Muscle of arm (tissue), 12 donors: Measurements from ENCODE around the gene TRAF3. TPM values are rescaled to one million over a fixed set of nuclear protein-coding genes. Genes with fewer than 3 reads are reported as not detected.
A peak's percentile ranks its signal among the peaks of the same experiment; 100 is the strongest.
"Not testable (repeated sequence)": the region's sequence is repeated elsewhere in the genome, so short reads cannot be mapped to it uniquely, and the experiment has no call there.

ENCODE experiments used
- DNase-seq: peaks from one replicate; pipeline ENCODE4 v3.0.0-alpha.2; 2013
- polyA plus RNA-seq, 12 donors: library from polyadenylated mRNA; unstranded; fragments of 120-200 nt; gene quantifications; one replicate each; pipeline ENCODE4 v1.2.1, GENCODE V29; 2013; ENCODE audit not compliant: insufficient read length in 12 of 12

TRAF3 gene
- polyA plus RNA-seq, 12 donors = 9.6 to 19.3 (median 13.9) TPM; not detected in 1

DNA sequence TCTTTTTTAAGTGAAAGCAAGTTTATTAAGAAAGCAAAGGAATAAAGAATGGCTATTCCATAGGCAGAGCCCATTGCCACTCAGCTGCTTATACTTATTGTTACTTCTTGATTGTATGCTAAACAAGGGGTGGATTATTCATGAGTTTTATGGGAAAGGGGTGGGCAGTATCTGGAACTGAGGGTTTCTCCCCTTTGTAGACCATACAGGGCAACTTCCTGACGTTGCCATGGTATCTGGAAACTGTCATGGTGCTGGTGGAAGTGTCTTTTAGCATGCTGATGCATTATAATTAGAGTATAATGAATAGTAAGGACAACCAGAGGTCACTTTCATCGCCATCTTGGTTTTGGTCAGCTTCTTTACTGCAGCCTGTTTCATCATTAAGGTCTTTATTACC, 78.9 kb downstream of the TRAF3 start:
- DNase-seq = no peak

DNA sequence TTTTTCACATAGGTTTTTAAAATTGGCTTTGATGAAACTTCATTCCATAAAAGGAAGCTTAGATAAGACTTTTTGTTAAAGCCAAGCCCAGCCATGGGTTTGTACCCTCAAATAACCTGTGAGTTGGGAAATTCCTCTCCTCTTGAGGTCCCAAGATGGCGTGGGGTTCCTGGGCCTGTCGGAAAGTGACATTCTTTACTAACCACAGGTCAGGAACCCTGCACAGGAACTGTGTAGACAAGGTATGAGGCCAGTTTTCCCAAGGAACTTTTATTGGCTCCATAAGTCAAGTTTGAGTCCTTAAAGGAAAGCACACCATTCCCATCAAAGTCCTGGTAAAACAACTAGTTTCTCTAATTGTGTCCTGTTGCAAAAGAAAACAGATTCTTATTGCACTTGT, 80.2 kb downstream of the TRAF3 start:
- no peak for DNase-seq

GRCh38 chr14:102859911-102860310, 82.7 kb downstream of the TRAF3 start:
- no peak for DNase-seq

DNA sequence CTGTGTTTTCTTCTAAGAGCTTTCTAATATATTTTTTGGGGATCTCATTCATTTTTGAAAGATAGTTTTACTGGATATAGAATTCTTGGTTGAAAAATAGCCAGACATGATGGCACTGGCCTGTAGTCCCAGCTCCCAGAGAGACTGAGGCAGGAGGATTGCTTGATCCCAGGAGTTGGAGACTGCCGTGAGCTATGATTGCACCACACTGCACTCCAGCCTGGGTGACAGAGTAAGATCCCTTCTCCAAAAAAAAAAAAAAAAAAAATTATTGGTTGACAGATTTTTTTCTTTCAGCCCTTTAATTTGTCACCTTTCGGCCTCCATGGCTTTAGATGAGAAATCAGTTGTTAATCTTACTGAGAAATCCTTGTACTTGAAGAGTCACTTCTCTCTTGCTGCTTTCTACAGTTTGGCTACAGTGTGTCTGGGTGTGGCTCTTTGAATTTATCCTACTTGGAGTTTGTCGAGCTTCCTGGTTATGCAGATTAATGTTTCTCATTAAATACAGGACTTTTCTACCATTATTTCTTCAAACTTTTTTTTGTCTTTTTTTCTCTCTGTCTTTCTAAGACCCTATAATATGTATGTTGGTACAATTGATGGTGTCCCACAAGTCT, 85.0 kb downstream of the TRAF3 start:
- DNase-seq = no peak

- no peak for DNase-seq
Measured at GRCh38 chr14:102863381-102863780, 86.1 kb downstream of the TRAF3 start.

DNA sequence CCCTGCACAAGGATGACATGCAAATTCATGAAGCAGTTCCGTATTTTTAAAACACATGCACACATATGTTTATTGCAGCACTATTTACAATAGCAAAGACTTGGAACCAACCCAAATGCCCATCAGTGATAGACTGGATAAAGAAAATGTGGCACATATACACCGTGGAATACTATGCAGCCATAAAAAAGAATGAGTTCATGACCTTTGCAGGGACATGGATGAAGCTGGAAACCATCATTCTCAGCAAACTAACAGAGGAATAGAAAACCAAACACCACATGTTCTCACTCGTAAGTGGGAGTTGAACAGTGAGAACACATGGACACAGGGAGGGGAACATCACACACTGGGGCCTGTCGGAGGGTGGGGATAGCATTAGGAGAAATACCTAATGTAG, 88.7 kb downstream of the TRAF3 start:
- DNase-seq = not testable (repeated sequence)

DNA sequence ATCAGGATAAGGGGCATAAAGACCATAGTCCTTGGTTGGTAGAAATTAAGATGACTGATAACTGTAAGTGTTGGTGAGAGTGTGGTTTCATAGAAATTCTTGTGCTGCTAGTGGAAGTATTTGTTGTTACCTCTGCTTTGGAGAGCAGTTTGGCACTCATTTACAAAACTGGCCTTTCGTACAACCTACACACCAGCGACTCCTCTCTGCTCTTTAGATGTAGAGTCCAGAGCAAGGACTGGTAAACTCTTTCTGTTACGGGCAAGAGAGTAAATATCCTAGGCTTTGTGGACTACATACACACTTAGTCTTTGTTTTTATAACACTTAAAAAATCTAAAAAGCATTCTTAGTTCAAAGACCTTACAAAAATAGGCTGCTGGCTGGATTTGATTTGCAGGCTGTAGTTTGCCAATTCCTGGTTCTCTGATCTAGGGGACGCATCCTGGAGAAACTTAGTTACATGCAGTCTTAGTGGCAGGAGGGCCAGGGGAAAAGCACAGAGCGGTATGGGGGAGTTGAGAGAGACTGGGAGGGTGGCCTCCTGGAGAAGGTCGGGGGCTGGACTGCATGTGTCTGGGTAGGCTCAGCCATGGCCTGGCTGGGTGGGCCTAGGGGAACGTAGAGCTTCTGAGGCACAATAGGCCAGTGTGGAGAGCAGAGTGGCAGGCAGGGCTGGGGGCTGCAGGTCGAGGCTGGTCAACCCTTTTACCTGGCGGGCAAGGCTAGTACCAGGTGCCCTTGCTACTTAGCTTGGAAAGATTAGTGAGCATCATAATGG, 89.9 kb downstream of the TRAF3 start:
- no peak for DNase-seq

DNA sequence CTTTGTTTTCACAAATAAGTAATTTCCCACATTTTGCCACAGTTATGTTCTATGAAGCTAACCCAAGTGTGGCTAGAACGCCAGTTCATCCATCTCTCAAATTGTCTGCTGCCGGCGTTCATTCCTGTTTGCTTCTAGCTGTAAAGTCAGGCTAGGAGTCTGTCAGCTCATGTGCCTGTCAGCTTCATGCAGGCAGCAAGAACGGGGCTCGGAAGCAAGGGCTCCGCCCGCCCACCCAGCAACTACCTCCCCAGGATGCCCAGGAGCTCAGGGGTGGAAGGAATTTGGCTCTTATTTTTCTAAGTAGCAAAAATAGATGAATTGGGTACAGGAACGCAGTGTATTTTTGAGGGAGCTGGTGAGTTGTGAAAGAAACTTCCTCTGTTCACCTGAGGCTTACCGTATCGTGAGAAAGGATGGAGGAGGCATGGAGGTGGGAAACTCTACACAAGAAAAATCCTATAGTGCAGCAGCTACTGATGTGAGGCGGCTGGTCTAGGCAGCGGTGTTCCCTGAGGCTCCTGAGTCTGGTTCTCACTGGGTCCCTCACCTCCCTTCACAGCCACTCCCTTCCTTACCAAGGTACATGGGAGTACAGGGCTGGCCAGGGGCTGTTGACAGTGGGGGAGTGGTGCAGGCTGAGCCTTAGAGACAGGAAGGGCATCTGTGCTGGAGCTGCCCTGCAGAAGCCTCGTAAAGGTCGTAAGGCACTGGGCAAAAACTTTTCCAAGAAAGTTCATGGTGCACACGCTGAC, 90.8 kb downstream of the TRAF3 start:
- no peak for DNase-seq

- DNase-seq = no peak
Measured at GRCh38 chr14:102868956-102869547, 91.8 kb downstream of the TRAF3 start.

DNA sequence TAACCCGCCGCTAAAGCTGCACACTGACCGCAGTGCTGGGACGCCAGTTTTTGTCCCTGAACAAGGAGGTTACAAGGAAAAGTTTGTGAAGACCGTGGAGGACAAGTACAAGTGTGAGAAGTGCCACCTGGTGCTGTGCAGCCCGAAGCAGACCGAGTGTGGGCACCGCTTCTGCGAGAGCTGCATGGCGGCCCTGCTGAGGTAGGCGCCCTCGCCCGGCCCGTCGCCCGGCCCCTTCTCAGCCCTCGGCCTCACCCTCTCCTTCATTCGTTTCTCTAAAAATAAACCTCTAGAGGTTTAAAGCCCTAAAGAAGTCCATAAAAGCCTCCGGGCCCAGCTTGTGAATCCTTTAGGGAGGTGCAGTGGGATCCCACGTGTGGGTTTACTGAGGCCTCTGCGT, 93.0 kb downstream of the TRAF3 start:
- DNase-seq = no peak

DNA sequence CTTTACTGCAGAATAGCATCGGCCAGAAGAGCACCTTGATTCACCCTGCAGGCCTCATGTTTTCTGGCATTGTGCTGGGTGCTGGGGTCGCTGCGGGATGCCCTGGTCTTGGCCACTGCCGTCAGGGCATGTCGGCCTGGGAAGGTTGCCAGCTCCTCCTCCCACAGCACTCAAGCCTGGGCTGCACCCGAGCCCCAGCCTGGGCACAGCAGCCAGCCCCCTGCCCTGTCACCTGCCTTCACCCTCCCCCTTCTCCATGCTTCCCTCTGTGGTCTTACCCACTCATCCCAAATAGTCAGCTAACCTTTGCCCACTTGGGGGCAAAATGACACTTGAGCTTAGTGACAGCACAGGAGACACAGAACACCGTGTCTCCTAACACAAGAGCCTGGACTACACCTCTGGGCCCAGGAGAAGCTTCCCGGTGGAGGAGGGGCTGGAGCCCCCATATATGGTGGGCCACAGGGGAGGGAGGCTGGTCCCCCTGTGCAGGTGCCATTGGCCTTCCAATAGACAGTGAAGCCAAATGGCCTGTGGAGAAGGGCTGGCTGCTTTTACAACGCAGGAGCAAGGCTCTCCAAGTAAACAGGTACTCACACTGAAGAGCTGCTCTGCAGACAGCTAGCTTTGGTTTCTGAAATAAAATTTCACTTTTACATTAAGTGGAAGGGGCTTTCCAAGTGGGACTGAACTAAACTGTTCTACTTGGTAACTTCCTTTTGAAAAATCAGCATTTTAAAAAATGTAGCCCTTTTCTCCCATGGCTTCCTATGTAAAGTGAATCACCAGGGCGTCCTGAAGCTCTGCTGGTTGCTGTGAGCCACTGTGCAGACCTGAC, 94.0 kb downstream of the TRAF3 start:
- no peak for DNase-seq

DNA sequence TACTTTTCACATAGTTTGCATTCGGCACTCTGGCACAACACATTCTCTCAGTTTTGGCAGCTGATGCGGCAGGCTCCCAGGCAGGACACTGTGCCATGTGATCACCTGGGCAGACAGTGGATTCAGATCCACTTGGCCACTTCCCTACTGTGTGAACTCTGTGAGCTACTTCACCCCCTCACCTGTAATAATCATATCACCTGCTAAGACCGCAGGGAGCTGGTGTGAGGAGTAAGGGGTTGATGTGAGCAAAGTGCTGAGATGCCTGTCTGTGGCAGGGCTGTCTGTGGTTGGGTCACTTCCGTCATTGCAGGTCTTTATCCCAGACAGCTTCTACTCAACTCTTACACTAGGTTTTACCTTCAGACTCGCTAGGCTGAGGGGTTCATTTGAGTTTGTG, 94.8 kb downstream of the TRAF3 start:
- DNase-seq = no peak

DNA sequence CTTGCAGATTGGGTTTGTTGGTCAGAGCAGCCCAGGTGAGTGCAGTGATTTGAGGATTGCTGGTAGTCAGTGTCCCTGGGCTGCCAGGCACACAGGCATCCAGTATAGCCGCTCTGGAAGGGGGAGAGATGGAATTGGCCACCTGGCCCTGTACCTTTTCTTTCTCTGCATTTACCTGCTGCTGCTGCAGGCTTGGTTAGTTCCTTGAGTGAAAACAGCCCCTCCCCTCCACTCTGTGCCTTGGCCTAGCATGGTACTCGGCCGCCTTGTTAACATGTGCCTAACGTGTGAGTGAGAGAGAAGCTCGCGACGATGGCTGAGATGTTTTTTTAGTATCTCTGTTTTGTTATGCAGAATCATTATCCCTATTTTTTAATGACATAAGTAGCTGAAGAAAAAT, 95.9 kb downstream of the TRAF3 start:
- DNase-seq = no peak

DNA sequence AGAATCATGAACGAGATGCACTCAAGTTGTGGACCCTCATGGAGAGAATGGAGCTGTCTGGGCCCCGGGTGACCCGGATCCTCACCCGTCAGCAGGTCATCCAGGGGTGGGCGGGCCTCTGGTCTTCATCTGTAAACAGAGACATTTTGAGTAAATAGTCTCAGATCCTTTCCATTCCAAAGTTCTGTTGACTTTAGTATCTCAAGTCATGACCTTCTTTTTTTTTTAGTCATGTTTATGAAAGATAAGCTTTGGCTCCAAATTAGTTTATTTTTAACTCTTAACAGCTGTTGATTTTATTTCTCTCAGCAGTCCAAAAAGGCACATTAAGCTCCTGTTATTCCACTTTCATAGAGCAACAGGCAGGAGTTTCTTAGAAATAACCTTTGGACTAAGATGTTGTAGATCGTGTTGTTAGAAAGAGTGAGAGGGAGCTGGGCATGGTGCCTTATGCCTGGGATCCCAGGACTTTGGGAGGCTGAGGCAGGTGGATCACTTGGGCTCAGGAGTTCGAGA, 96.4 kb downstream of the TRAF3 start:
- DNase-seq = no peak

DNA sequence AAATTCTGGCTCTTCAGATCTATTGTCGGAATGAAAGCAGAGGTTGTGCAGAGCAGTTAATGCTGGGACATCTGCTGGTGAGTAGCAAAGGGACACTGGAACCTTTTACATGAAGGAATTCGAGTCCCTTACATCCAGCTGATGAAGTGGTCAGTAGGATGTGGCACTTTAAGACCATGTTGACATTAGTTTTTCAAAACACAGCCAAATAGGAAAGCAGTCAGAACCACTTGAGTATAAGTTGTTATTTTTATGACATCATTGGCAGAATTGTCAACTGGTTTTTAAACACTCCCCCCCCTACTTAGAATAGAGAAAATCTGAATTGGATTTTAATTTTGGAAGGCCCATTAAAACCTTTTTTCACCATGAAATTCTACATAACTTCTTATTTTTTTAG, 98.4 kb downstream of the TRAF3 start:
- DNase-seq = no peak

GRCh38 chr14:102877511-102877910, 100.3 kb downstream of the TRAF3 start:
- DNase-seq = not testable (repeated sequence)

DNA sequence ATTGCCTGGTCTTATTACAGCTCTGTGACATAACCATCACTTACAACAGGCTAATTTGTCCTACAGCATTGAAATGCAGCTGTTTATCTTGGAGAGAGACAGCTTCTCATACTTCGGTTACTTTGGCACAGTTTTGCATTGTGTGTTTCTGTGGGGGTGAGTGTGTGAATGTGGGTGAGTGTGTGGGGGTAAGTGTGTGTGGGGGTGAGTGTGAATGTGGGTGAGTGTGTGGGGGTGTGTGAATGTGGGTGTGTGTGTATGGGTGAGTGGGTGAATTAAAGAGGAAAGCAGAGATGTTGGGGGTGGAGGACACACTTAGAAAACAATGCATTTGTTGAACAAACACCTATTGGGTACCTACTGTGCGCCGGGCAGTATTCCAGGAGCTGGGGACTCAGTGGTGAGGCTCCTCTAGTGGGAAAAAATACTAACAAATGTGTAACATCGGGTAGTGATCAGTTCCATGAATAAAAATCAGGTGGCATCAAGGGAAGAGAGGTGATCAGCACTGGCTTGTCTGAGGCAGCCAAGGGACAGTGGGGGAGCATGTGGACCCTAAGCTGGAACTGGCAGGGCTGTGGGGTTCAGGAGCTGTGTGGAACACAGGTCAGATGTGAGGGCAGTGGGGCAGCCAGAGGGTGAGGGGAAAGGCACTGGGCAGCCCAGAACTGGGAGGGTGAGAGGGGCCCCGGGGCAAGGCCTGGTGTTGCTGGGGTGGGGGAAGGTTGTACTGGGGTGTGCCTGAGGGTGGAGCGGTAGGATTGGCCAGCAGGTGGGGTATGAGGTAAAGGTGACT, 101.1 kb downstream of the TRAF3 start:
- no peak for DNase-seq

- DNase-seq = no peak
Measured at GRCh38 chr14:102878970-102879460, 101.8 kb downstream of the TRAF3 start.

- DNase-seq = peak; percentile 28
Measured at GRCh38 chr14:102882226-102882906, 105.1 kb downstream of the TRAF3 start.

DNA sequence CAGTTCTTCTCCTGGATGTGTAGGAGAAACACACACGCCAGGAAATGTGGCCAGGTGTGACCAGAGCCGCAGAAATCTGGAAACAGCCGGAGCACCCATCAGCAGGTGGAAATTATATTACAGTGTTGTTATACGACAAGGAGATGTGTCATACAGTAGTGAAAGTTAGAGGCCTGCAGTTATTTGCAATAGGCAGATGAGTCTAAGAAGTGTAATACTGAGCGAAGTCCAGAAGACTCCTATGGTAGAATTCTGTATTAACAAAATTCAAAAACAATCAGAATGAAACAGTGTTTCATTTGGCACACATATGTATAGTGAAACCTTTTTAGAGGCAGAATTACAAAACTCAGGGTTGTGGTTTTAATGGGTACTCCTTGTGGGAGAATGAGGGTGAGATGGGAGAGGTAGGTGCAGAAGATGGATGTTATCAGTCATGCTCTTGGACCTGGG, 105.9 kb downstream of the TRAF3 start:
- no peak for DNase-seq
